Body of pancreas (tissue), 4 donors: ENCODE results near the gene SPIRE1.

Experiments used
- CTCF ChIP-seq, 7 experiments: fragments of 450-650 bp in 4 of 7; fragments of 200-600 bp in 3 of 7; sonication (generic) in 3 of 7; IDR thresholded peaks; one replicate each; pipeline ENCODE4 v1.5.1; 2016 to 2019; ENCODE audit warnings: antibody characterized with exemption in 7 of 7
- POLR2A ChIP-seq, 3 donors: fragments of 450-650 bp; IDR thresholded peaks; one replicate each; pipeline ENCODE4 v1.6.1; 2016; ENCODE audit warnings: antibody characterized with exemption in 3 of 3, mild to moderate bottlenecking in 2 of 3

GRCh38 chr18:12652861-12653401 lies 5.0 kb downstream of the SPIRE1 start:
- TF ChIP-seq CTCF (IDR thresholded peaks at IDR 0.05) (no peak), POLR2A (IDR thresholded peaks at IDR 0.05) (no peak)
